ENCODE data around the gene HADHA. TPM values are rescaled to one million over a fixed set of nuclear protein-coding genes. Genes with fewer than 3 reads are reported as not detected.

The HADHA gene
- polyA plus RNA-seq, 1 of the 3 experiments (the other 2 are of a cell fraction): 64.3 TPM

GRCh38 chr2:26189751-26190150 is 54.7 kb downstream of the HADHA start (continued):
- TF ChIP-seq USF1 (IDR thresholded peaks at IDR 0.05; ENCODE audit: borderline replicate concordance, low read depth) (no peak), SMC3 (IDR thresholded peaks at IDR 0.05; ENCODE audit: low read depth, low read length) (no peak), USF2 (IDR thresholded peaks at IDR 0.05; ENCODE audit: borderline replicate concordance, low read depth, low read length) (no peak), RCOR1 (IDR thresholded peaks at IDR 0.05; ENCODE audit: low read length) (no peak), NFIC (IDR thresholded peaks at IDR 0.05; ENCODE audit: borderline replicate concordance) (no peak), EZH2phosphoT487 (IDR thresholded peaks at IDR 0.05; ENCODE audit: borderline replicate concordance, low read depth) (no peak), RFX5 (IDR thresholded peaks at IDR 0.05; ENCODE audit: low read length) (no peak), NRF1 (IDR thresholded peaks at IDR 0.05; ENCODE audit: low read depth, low read length) (no peak)

- no peak for TF ChIP-seq POLR2AphosphoS5 (IDR thresholded peaks at IDR 0.05; ENCODE audit: low read depth, low read length)
- TF ChIP-seq TEAD4 (IDR thresholded peaks at IDR 0.05; ENCODE audit: borderline replicate concordance, insufficient read depth): no peak
- TF ChIP-seq RFX5 (IDR thresholded peaks at IDR 0.05; ENCODE audit: low read length): no peak
- TF ChIP-seq RCOR1 (IDR thresholded peaks at IDR 0.05; ENCODE audit: low read length): no peak
- no peak for TF ChIP-seq NRF1 (IDR thresholded peaks at IDR 0.05; ENCODE audit: low read depth, low read length)
- no peak for TF ChIP-seq GATA2 (CRISPR knock-in tag; IDR thresholded peaks at IDR 0.05)
- TF ChIP-seq SIN3A (IDR thresholded peaks at IDR 0.05; ENCODE audit: borderline replicate concordance, low read depth, low read length): no peak
- TF ChIP-seq NFIC (IDR thresholded peaks at IDR 0.05; ENCODE audit: borderline replicate concordance): no peak
- TF ChIP-seq CHD2 (IDR thresholded peaks at IDR 0.05; ENCODE audit: low read length, partially characterized antibody): no peak
- TF ChIP-seq JUND (IDR thresholded peaks at IDR 0.05): no peak
- TF ChIP-seq USF2 (IDR thresholded peaks at IDR 0.05; ENCODE audit: borderline replicate concordance, low read depth, low read length): no peak
- TF ChIP-seq SMC3 (IDR thresholded peaks at IDR 0.05; ENCODE audit: low read depth, low read length): no peak
- TF ChIP-seq PBX3 (IDR thresholded peaks at IDR 0.05): no peak
- Histone ChIP-seq H3K4me2 (no peak overlapping the region), H3K79me2 (ENCODE audit: insufficient read depth) (no peaks in the 10 kb centered on the region), H3K27me3 (ENCODE audit: insufficient read depth) (no peaks in the 10 kb centered on the region), H3K9ac (no peak overlapping the region), H3F3A (replicated peaks; ENCODE audit: insufficient read depth) (no peaks in the 10 kb centered on the region), H4K20me1 (ENCODE audit: insufficient read depth) (no peaks in the 10 kb centered on the region), H3K36me3 (replicated peaks in 1 of 2; ENCODE audit: control insufficient read depth in 1 of 2, insufficient read depth in 2 of 2, low read length in 1 of 2) (peaks cover 20 to 29% of the 10 kb centered on the region in 2 experiments), H2AFZ (ENCODE audit: low read depth) (no peak overlapping the region), H3K9me3 (no peaks in the 10 kb centered on the region), H3K27ac (ENCODE audit: low read depth in 2 of 2, low read length in 1 of 2) (no peak overlapping the region), H3K4me3 (ENCODE audit: low read depth in 2 of 2, low read length in 1 of 2) (no peak overlapping the region), H3K9me2 (no peaks in the 10 kb centered on the region), H3K4me1 (ENCODE audit: control insufficient read depth in 1 of 2, insufficient read depth in 2 of 2, low read depth in 1 of 2, low read length in 1 of 2) (no peaks in the 10 kb centered on the region; a peak in 1 of 4 replicates)
- CTCF ChIA-PET: interaction anchor here (1.1 to 1.7 kb wide), 5 partner anchors 22 to 389 kb away, joined by 3 to 7 read pairs (median 4); no protein-coding TSS in a partner anchor
- no peak for DNase-seq
- 88% methylated on average over 4 of the region's 4 CpGs for WGBS (ENCODE audit: low lambda C conversion rate)
- POLR2A ChIA-PET: interaction anchor here (0.8 to 1.1 kb wide), 2 partner anchors 9 to 11 kb away, joined by 3 read pairs; no protein-coding TSS in a partner anchor
Observed at GRCh38 chr2:26189123-26189522, 55.3 kb downstream of the HADHA start.

All from SK-N-SH (cell line).